B cell (primary cell): Measurements from ENCODE around the gene ALPK3. TPM values are rescaled to one million over a fixed set of nuclear protein-coding genes. Genes with fewer than 3 reads are reported as not detected.

Experiments
- ATAC-seq: fragments of 200-7000 bp; cut with Tn5 transposase; one replicate; pipeline ENCODE4 v1.10.0; 2021; ENCODE audit warnings: low read depth, mild to moderate bottlenecking, moderate number of reproducible peaks, moderate library complexity
- CTCF ChIA-PET: fragments of 350-600 bp; sonication (Branson Sonifier 250); formaldehyde crosslinking; loops from one replicate; lab custom pipeline; 2021; ENCODE audit warnings: antibody characterized with exemption, inconsistent platforms; lab: Charles Lee
- POLR2A ChIA-PET: fragments of 350-600 bp; sonication (Branson Sonifier 250); formaldehyde crosslinking; loops from one replicate; lab custom pipeline; 2021; ENCODE audit warnings: antibody characterized with exemption; lab: Charles Lee
- DNase-seq: peaks from one replicate; pipeline ENCODE4 v3.0.0; 2013
- H2AFZ ChIP-seq: 2 replicates; pipeline ENCODE4 v1.6.1; 2012; ENCODE audit warnings: mild to moderate bottlenecking, low read depth, low read length; ENCODE audit not compliant: insufficient read depth, poor library complexity, severe bottlenecking
- H3K27ac ChIP-seq, 2 donors: 1 replicate in 1 of 2; 2 replicates in 1 of 2; pipeline ENCODE4 v1.5.1; 2012 to 2013; ENCODE audit warnings: low read length in 2 of 2, mild to moderate bottlenecking in 2 of 2, moderate library complexity in 1 of 2
- H3K27me3 ChIP-seq, 4 experiments: fragments of 200-600 bp in 1 of 4; sonication (generic) in 1 of 4; replicated peaks in 1 of 4; 1 replicate in 2 of 4; 2 replicates in 2 of 4; pipeline versions ENCODE4 v1.6.1 to v1.7.0; 2013 to 2016; ENCODE audit warnings: low read length in 3 of 4, mild to moderate bottlenecking in 2 of 4, mixed read lengths in 1 of 4, moderate library complexity in 1 of 4; ENCODE audit not compliant: insufficient read depth in 4 of 4, control insufficient read depth in 3 of 4; ENCODE audit errors: control extremely low read depth in 1 of 4
- H3K36me3 ChIP-seq, 2 experiments: replicated peaks in 1 of 2; 1 replicate in 1 of 2; 2 replicates in 1 of 2; pipeline versions ENCODE4 v1.6.1 to v1.7.1; 2013; ENCODE audit warnings: low read length in 1 of 2; ENCODE audit not compliant: insufficient read depth in 2 of 2, control insufficient read depth in 1 of 2; ENCODE audit errors: control extremely low read depth in 1 of 2, extremely low read depth in 1 of 2
- H3K4me1 ChIP-seq, 2 donors: fragments of 200-600 bp in 1 of 2; sonication (generic) in 1 of 2; 1 replicate in 1 of 2; 2 replicates in 1 of 2; pipeline versions ENCODE4 v1.5.1 to v1.6.1; 2013 to 2017; ENCODE audit warnings: low read length in 2 of 2; ENCODE audit not compliant: control insufficient read depth in 2 of 2, insufficient read depth in 2 of 2
- H3K4me2 ChIP-seq: replicated peaks from 2 replicates; pipeline ENCODE3; 2012; ENCODE audit warnings: mild to moderate bottlenecking, low read depth, low read length; ENCODE audit not compliant: poor library complexity, severe bottlenecking
- H3K4me3 ChIP-seq, 5 experiments: fragments of 200-600 bp in 1 of 5; sonication (generic) in 1 of 5; 1 replicate in 3 of 5; 2 replicates in 2 of 5; pipeline versions ENCODE4 v1.5.1 to v1.7.0; 2011 to 2016; ENCODE audit warnings: low read length in 4 of 5, mild to moderate bottlenecking in 4 of 5, low read depth in 2 of 5, control low read depth in 1 of 5, moderate library complexity in 1 of 5; ENCODE audit not compliant: insufficient read depth in 1 of 5; ENCODE audit errors: control extremely low read depth in 1 of 5, extremely low read depth in 1 of 5
- H3K79me2 ChIP-seq: fragments of 200-600 bp; sonication (generic); one replicate; pipeline ENCODE4 v1.6.0; 2016; ENCODE audit warnings: low read length; ENCODE audit not compliant: control insufficient read depth, insufficient read depth
- H3K9ac ChIP-seq: fragments of 200-600 bp; sonication (generic); 2 replicates; pipeline ENCODE4 v1.6.1; 2017; ENCODE audit warnings: mild to moderate bottlenecking, low read length, moderate library complexity
- H3K9me3 ChIP-seq, 3 donors: one replicate each; pipeline versions ENCODE4 v1.6.1 to v1.7.1; 2013; ENCODE audit warnings: low read length in 2 of 3; ENCODE audit not compliant: control insufficient read depth in 2 of 3, insufficient read depth in 1 of 3; ENCODE audit errors: control extremely low read depth in 1 of 3
- H4K20me1 ChIP-seq: 2 replicates; pipeline ENCODE4 v1.6.0; 2012; ENCODE audit warnings: mild to moderate bottlenecking, low read length; ENCODE audit not compliant: insufficient read depth, control insufficient read depth, poor library complexity, severe bottlenecking
- H3K27ac Mint-ChIP-seq: one replicate; pipeline ENCODE4 v1.8.0; 2021; ENCODE audit warnings: mixed read lengths
- H3K27me3 Mint-ChIP-seq: one replicate; pipeline ENCODE4 v1.8.0; 2021; ENCODE audit warnings: mixed read lengths
- H3K4me1 Mint-ChIP-seq: one replicate; pipeline ENCODE4 v1.8.0; 2021; ENCODE audit warnings: mixed read lengths
- H3K4me3 Mint-ChIP-seq: one replicate; pipeline ENCODE4 v1.8.0; 2021; ENCODE audit warnings: mixed read lengths
- H3K9me3 Mint-ChIP-seq: one replicate; pipeline ENCODE4 v1.8.0; 2022; ENCODE audit warnings: mixed read lengths; ENCODE audit not compliant: insufficient read depth
- EZH2 ChIP-seq: IDR thresholded peaks from 2 replicates; pipeline ENCODE4 v1.6.1; 2012; ENCODE audit warnings: borderline replicate concordance, low read depth, mild to moderate bottlenecking, moderate library complexity, low read length; ENCODE audit not compliant: insufficient read depth, poor library complexity, severe bottlenecking
- WGBS: methylation state at CpG from one replicate; pipeline ENCODE4 v1.1.5; 2013; ENCODE audit warnings: missing lambda C conversion rate; ENCODE audit not compliant: insufficient coverage; 5-methylcytosine and 5-hydroxymethylcytosine counted together
- intact Hi-C: fragments of 100-400 bp; cut with micrococcal nuclease; formaldehyde crosslinking; loops from one replicate; pipeline ENCODE4 v1.10.0; 2022
- polyA plus RNA-seq: library from polyadenylated mRNA; depleted of rRNA; stranded (reverse); fragments of >200 nt; gene quantifications from 2 replicates; pipeline ENCODE4 v1.2.3, GENCODE V29; 2012
- total RNA-seq, 2 donors: library from RNA; stranded (reverse); fragments of 120-200 nt in 1 of 2; gene quantifications; 1 replicate in 1 of 2; 2 replicates in 1 of 2; pipeline versions ENCODE4 v1.2.3 to v1.2.4, GENCODE V29; 2013 to 2022
- TF ChIP-seq, protein P1 (sequence below): fragments of 200-600 bp; IDR thresholded peaks from one replicate; pipeline ENCODE4 v1.8.0; 2022; ENCODE audit warnings: antibody characterized with exemption, mild to moderate bottlenecking

The ALPK3 gene
- total and polyA plus RNA-seq, 2 donors (not counting 1 experiment from before 2014, with no cell fraction given): 0.07 to 0.15 TPM

DNA sequence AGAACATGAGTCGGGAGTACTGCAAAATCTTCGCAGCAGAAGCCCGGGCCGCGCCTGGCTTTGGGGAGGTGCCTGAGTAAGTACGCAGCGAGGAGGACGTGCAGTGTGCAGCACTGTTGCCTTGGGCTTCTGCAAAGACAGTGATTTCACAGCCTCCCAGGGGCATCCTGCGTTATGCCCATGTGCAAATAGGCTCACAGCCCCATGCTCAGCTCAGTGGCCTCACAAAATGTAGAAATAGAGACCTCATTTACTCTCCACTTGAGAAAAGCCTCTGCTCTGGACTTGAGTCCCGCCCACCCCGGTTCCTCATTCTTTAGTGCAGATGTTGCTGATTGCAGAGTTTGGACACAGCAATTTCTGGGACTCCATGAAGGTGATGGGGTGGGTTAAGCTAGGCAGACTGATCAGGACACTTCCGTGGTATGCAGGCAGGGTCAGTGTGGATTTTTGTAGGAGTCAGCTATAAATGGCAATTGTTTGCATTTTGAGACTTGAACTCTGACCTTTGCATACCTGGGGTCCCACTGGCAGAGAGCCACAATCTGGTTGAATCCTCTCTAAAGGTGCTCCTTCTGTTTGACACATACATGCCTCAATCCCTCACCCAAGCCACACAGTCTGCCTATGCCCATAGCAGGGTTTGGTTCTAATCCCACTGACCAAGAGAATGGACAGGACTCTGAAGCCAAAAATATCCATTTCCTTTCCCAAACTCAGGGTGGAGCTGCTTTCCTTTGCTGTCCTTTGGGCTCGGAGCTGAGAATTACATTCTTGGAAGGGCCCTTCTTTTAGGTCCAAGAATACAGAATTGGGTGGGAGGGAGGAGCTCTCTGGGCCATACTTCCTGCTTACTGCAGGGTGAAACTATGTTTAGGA lies 46.6 kb downstream of the ALPK3 start:
- no peak overlapping the region for H2AFZ ChIP-seq
- no peak for DNase-seq
- no peak overlapping the region for H3K4me2 ChIP-seq
- H3K4me1 Mint-ChIP-seq: no peaks in the 10 kb centered on the region
- H3K79me2 ChIP-seq: no peaks in the 10 kb centered on the region
- H3K27me3 Mint-ChIP-seq: no peaks in the 10 kb centered on the region
- no peak overlapping the region for H3K9ac ChIP-seq
- no peak overlapping the region for H3K4me3 Mint-ChIP-seq
- H3K27ac ChIP-seq: no peak overlapping the region
- H4K20me1 ChIP-seq: no peaks in the 10 kb centered on the region
- H3K27me3 ChIP-seq: no peaks in the 10 kb centered on the region
- H3K4me3 ChIP-seq: no peak overlapping the region
- no peaks in the 10 kb centered on the region for H3K4me1 ChIP-seq
- TF ChIP-seq, protein P1, sequence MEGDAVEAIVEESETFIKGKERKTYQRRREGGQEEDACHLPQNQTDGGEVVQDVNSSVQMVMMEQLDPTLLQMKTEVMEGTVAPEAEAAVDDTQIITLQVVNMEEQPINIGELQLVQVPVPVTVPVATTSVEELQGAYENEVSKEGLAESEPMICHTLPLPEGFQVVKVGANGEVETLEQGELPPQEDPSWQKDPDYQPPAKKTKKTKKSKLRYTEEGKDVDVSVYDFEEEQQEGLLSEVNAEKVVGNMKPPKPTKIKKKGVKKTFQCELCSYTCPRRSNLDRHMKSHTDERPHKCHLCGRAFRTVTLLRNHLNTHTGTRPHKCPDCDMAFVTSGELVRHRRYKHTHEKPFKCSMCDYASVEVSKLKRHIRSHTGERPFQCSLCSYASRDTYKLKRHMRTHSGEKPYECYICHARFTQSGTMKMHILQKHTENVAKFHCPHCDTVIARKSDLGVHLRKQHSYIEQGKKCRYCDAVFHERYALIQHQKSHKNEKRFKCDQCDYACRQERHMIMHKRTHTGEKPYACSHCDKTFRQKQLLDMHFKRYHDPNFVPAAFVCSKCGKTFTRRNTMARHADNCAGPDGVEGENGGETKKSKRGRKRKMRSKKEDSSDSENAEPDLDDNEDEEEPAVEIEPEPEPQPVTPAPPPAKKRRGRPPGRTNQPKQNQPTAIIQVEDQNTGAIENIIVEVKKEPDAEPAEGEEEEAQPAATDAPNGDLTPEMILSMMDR: no peak
- no peak for TF ChIP-seq EZH2
- ChIA-PET CTCF (interaction anchor here (1.5 kb wide), 1 partner anchor 10 kb away, joined by 3 read pairs; no protein-coding TSS in a partner anchor), POLR2A (no interaction called here)
- H3K9me3 ChIP-seq: no peaks in the 10 kb centered on the region
- 92% methylated on average over 11 of the region's 13 CpGs for WGBS
- no peaks in the 10 kb centered on the region for H3K9me3 Mint-ChIP-seq
- no peaks in the 10 kb centered on the region for H3K36me3 ChIP-seq
- intact Hi-C loops: no loop called here
- no peak for ATAC-seq
- no peak overlapping the region for H3K27ac Mint-ChIP-seq

DNA sequence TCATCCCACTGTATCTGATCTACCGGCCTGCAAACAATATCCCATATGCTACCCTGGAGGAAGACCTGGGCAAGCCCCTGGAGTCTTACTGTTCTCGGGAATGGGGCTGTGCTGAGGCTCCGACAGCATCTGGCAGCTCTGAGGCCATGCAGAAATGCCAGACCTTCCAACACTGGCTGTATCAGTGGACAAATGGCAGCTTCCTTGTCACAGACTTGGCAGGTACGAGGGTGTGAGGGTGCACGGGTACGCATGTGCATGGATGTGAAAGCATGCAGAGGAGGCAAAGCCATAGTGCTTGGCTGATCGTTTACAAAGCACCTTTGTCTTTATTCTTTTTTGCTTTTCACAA lies 47.3 kb downstream of the ALPK3 start:
- no peaks in the 10 kb centered on the region for H3K4me1 Mint-ChIP-seq
- H3K9me3 Mint-ChIP-seq: no peaks in the 10 kb centered on the region
- ChIA-PET CTCF (interaction anchor here (0.9 to 1.5 kb wide), 2 partner anchors 9 to 294 kb away, joined by 3 read pairs; no protein-coding TSS in a partner anchor), POLR2A (no interaction called here)
- Histone ChIP-seq H3K9ac (no peak overlapping the region), H3K79me2 (no peaks in the 10 kb centered on the region), H3K36me3 (no peaks in the 10 kb centered on the region), H3K27ac (no peak overlapping the region), H3K4me2 (no peak overlapping the region), H4K20me1 (no peaks in the 10 kb centered on the region), H3K4me1 (no peaks in the 10 kb centered on the region), H3K4me3 (no peak overlapping the region), H3K27me3 (no peaks in the 10 kb centered on the region), H3K9me3 (no peaks in the 10 kb centered on the region), H2AFZ (no peak overlapping the region)
- H3K27me3 Mint-ChIP-seq: no peaks in the 10 kb centered on the region
- intact Hi-C loops: no loop called here
- no peak for TF ChIP-seq EZH2
- TF ChIP-seq, protein P1: no peak
- no peak for DNase-seq
- H3K4me3 Mint-ChIP-seq: no peak overlapping the region
- no peak for ATAC-seq
- no peak overlapping the region for H3K27ac Mint-ChIP-seq
- WGBS: 89% methylated on average over 4 of the region's 7 CpGs
